CD4-positive, alpha-beta T cell treated with Interleukin-17A for 4 hours (primary cell): Measurements from ENCODE around the gene AKAP6.

Experiments used
- DNase-seq: peaks from one replicate; pipeline ENCODE4 v3.0.0-alpha.2; 2020; ENCODE audit warnings: mixed read lengths

AKAP6 gene

DNA sequence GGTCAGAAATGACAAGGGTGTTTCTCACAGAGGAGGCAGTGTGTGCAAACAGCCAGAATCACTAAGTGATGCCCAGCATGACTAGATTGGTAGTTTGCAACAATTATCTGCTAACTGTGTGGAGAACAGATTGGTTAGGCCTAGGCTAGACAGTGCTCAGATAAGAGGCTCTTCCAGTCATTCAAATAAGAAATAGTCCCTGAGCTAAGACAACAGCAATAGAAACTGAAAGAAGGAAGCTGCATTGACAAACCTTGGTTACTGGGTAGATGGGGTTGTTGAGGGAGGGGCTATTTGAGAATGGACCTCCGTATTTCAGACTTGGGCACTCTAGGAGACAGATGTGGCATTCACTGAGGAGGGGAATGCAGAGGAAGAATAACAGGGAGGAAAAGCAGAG is 354.6 kb downstream of the AKAP6 start:
- DNase-seq, result no peak

DNA sequence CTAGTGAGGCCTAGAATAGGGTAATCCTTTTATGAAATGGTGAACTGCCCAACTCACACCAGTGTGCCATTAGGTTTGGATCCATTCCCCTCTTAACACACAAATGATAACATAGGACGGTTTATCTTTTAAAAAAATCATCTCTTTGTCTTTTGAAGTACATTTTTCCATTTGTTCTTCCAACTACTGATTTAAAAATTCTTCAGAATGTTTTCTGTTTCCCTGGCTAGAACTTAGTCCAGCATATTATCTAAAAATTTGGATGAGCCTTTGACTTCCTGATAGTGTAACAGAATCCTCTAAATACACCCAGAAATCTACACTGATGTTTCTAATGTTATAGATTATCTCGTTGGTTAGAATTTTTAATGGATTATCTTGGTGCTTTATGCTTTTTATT is 359.8 kb downstream of the AKAP6 start:
- no peak for DNase-seq

DNA sequence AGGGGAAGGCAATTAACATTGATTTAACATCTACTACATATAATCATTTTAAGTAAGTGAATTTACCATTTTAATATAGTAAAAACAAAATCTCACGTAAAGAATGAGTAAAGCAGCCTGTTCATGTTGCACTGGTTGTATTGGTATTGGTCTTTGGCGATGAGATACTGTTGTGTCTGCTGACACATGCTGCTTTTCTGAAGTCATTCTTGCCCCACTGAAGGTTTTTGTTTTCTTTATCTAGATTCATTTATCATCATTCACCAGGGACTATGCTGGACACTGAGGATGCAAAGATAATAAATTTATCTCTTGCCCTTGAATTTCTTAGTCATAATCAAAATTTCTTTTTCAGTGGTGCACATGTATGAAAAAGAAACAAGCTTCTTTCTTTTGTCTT is 363.3 kb downstream of the AKAP6 start:
- no peak for DNase-seq

DNA sequence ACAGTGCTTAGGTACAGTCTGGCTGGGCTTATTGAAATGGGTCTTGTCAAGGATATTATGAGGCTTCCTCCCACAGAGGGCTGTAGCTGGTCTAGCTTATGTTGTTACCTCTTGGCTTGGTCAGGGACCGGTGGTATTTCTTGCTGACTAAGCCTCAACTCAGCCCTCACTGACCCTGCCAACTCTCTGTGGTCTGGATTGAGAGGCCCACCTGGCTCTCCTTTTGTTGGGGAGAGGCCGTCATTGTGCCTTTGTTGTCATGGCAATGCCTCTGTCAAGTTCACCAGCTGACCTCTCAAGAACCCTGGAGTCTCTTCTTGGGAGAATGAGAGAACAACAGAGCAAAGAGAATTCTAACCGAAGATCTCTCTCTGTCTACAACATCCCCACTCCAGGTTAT is 364.0 kb downstream of the AKAP6 start:
- DNase-seq, result no peak

DNA sequence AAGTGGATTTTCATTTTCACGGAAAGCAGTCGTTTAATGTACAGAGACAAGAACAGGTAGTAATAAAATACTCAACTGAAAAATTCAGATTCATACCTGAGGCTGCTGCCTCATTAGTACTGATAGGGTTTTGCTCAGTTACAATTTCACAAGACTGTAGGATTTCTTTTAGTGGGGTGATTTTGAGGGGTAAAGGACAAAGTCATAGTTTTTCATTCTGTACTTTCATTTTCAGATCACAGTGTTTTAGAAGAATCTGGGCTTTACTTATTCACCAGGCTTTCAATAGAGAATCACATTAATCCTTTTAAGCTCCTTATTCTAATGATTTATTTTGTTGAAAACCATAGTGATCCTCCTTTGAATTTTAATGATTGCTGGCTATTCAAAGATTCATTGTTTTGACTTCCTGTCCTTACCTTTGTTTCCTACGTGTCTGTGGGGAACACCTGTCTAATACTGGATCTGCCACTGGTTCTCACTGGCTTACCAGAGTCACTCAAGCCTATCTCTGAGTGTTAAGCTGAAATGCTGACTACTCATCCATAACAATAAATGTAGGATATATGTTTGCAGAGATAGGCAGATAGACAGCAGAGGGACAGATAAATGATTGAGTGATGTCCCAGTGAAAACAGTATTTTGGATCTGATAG is 365.8 kb downstream of the AKAP6 start:
- DNase-seq, result no peak

DNA sequence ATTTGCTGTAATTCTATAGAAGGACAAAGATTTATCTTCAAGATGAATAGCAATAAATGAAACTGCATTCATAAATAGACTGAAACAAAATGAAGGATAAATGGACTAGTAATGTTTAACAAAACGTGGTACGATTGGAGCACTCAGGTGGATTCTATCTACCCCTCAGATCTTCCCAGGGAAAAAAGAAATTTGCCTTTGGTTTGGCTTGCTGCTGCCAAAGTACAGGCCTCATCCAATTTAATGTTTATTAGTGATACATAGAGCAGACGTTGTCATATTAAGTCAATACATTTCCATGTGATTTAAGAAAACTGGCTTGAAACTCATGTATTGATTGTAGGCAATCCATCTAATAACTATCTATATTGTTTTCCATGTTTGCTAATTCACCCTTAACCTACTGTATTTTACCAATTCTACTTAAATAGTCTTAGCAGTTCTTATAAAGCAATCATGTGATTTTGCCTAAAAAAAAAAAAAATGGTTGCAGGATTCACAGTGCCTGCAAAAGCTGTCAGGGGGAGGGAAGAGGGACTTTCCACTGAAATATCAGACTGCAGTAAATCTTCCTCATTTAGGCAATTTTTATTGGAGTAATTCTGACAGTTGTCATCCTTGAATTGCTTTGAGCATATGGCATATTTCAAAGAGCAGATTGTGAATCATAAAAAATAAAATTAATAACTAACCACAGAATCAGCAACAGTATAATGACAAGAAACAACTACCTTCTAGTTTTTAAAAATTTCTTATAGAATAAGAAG is 367.4 kb downstream of the AKAP6 start:
- no peak for DNase-seq

DNA sequence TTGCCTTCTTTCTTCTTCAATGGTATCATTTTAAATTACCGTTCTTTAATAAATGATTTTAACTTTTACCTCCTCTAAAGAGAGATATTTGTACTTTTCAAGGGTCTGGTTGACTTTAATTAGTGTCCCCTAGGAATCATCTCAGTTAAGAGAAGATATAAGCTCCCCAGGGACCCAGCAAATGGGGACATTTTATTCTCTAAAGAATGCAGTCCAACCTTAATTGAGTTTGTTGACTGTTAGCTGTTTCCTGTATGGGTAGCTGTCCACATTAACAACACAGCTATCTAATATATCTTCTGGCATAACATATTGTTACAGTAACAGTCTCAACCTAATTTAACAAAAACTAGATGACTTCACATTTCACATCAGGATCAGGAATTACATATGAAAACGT is 368.0 kb downstream of the AKAP6 start:
- DNase-seq, result no peak

DNA sequence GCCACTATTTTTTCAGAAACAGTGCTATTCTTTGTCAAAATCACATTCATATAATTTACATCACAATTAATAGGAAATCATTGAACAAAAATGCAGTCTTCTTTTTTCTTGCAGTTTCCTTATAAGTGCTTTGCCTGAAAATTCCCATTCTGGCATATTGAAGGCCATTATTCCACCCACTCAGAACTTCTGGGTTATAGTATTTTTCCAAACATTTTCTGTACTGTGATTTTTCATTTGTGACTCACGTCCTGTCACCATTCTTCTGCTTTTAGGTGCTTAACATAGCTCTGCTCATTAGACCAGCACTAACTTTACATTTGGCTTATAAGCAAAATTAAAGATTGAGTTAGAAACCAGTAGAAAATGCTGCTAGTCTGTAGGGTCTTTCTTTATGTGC is 368.6 kb downstream of the AKAP6 start:
- DNase-seq, result no peak

DNA sequence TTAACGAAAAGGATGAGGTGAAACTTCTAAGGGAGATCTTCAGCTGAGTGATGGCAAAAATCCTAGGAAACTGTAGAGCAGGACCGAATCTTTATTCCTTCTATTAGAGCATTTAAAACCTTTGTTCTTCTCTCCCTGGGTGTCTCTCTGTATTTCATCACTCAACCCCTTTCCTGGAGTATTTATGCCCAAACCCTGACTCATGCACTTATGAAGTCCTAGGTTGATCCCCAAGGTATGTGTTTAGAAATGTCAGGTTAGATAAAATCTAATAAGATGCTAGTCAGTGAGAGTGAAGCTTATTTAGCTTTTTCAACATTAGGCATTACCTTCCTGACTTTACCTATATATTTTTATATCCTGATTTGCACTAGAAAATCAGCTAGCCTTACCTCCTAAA is 369.7 kb downstream of the AKAP6 start:
- DNase-seq, result no peak

DNA sequence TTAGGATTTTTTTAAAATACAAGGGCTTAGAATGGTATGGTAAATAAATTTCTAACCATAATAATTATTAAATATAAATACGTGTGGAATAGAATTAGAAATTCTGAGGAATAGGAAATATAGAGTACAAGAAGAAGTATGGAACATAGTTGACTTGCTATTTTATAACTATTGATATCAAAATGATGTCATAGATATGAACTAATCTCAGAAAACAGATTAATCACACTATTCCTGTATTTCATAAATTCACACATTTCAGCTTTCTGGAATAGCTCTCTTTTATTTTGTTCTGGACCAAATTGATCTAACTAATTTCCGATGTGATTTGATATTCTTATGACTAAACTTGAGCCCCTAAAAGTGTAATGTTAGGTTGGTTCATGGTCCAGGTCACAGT is 372.4 kb downstream of the AKAP6 start:
- DNase-seq, result no peak

DNA sequence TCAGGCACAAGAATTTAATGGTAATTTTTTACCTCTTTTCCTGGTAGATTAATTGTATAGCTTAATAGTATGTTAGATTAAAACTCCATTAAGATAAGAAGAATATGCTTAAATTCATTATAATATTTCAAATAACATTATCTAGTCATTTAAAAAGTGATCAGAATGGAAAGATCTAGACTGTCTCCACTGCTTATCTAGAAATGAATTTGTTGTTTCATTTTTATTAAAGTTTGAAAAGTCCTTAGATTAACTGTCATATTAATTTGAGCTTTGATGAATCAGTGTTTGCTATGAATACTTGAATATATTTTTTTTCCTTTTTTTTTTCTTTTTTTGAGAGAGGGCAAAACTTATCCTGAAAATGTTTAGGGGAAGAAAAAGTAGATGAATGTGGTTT is 373.0 kb downstream of the AKAP6 start:
- DNase-seq, result no peak

DNA sequence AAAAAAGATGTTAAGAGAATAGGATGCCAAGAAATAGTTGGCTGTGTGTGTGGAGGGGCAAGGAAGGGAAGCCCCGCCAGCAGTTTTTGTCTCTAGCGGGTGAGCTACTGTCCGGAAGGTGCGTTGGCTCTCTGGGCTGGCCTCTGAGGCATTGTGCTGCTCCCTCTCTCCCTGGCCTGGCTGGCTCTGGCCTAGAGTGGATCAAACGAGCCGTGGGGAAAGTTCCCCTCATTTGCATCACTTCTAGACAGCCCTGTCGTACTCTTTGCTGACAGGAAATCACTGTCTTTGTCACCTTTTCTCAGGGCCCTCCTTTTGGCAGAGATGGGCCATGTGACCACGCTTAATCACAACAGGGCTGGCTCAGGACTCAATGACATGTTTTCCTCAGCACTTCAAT is 373.5 kb downstream of the AKAP6 start:
- peak; percentile 6 for DNase-seq

DNA sequence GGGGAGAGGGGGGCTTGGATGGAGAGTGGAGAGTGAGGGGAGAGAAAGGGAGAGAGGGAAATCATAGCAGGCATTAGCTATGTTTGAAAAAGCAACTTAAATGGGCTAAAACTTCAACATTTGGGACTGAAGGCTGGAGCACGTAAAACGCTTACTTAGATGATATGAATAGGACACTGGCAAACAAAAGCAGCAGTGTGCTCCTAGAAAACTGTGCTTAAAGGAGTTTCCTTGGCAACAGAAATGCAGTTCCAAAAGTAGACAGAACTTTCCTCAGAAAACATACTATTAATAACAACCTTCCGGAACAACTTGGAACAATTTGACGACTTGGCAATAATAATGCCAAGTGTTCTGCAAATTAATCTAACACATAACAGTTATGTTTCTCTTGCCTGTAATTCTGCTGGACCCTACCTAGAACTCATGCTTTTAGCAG is 374.1 kb downstream of the AKAP6 start:
- no peak for DNase-seq

DNA sequence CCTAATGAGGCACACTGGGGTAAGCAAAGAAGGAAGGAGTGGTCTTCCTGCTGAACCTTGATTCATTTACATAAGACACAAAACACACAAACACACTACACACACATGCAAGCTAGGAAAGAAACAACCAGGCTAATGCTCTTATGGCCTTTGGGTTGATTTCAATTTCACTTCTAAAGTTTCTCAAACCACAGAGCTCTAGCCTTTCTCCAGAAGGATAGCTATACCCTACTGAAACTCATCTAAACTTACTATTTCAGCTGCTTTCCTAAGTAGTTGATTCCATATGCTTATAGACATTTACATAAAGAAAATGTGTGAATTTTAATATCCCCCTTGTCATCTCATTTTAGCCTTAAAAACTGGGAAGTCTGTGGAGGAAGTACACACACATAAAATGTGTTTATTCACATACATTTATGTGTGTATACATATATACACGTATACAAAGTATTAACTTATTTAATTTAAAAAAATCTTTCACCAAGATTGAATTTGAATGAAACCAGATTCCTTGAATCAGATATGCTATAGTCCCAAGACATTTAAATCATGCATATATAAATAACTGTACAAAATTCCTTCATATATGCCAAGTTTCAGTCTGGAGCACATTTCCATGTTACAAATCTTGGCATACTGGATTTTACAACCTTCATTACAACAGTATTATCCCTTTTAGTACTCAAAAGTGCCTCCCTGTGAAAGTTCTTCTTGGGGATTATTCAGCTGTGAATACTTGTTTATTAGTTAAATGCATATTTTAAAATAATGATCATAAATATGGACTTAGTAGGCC is 377.8 kb downstream of the AKAP6 start:
- DNase-seq, result no peak

DNA sequence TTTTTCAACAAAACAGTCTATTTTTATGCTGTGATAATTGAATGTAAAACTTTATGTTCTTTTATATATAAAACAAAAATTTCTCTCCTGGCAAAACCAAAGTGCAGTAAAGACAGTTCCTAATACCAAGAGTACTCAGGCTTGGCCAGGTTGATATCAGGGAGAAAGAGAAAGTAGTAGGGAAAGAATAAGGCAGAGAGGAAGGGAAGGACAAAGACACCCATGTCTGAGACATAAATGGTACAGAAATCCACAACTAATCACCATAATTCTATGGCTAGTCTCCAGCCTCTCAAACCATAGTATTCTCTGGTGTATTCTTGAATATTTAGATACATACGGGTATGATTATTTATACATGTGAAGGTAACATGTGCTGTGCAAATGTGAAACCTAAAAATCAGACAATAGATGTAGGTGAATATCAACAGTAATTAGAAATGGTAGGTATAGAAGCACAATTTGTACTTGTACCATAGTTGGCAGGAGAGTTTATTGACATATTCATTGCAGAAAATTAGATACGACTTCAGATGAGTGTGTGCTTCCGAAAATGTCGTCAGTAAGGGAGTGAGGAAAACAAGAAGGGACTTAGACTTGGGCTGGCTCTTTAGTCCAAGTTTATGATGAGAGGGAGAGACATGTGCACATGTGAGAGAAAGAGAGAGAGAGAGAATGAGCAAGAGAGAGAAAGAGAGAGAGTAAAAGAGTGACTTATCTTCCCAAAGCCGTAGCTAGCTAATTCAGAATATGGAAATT is 378.8 kb downstream of the AKAP6 start:
- no peak for DNase-seq

DNA sequence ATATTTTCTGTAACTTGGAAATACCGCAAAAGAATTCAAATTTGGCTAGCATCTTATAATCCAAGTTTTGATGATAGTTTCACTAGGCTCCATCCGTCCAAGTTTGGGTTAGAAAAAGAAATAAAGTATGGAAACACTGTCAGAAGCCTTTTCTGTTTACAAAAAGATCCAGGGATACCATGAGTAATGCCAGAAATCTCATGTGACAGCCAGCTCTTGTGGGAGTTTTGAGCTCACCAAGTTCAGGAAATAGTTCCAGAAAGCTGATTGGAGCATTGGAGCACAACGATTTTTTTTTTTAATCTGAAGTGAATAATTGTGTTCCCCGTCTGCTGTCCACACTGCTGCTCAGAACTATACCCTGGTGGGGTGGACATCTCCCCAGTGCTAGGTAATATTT is 379.9 kb downstream of the AKAP6 start:
- no peak for DNase-seq

DNA sequence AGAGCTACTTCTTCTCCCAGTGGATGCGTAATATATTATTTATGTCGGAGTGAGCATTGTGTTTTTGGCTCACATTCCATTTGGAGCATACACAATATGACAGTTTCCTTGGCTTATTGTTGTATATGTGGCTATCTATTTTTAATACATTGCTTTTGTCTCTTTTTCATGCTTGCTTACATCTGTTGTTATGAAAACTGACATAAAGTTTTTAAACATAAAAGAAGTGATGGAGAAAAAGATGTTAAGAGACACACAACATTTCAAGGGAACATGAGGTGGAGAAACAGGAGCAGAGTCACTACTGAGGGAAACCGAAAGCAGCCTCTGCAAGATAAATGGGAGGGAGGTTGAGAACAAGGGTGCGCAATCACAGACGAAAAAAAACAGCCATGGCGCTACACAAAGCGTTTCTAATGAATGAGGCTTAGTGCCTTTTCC is 381.2 kb downstream of the AKAP6 start:
- DNase-seq, result no peak

DNA sequence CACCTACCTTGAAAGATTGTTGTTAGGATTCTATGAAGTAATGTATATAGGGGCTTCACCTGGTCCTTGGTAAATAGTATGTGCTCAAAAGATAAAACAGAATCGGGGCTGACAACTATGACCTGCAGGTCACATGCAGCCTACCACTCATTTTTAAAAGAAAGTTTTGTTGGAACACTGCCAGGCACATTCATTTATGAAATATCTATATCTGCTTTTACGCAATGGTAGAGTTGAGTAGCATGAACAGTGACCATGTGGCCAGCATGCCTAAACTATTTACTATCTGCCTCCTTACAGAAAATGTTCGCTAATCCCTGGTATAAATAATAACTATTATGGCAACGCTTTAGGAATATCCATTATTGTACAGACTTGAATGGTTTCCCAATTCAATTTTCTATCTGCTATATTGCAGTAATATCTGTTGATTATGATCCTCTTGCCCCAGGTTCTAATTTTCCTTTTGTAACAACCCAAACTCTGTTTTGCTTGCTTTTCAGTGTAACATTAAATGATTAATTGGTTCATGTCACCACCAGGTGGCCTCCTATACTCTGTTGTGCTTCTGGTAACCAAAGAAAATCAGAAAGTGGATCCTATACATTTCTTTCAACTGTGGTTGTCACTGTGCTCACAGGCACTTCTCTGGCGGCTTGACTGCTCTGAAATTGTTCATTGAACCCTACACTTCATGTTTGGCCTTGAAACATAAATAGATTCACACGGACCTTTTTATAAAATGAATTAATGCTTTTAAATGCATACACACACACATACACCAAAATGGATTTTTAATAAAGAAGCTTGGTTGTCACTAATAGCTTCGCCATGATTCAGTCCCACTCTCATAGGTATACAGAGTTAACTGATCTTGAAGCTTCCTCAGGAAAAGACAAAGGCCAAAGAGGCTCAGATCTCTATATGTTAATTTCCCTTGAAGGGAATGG is 381.9 kb downstream of the AKAP6 start:
- DNase-seq, result no peak

DNA sequence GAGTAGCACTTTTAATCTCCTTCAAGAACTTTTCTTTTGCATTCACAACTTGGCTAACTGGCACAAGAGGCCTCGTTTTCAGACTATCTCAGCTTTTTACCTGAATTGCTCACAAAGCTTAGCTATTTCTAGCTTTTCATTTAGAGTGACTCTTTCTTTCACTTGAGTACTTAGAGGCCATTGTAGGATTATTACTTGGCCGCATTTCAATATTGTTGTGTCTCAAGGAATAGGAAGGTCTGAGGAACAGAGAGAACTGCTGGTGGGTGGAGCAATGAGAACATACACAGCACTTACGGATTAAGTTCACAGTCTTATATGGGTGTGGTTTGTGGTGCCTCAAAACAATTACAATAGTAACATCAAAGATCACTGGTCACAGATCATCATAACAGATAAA is 384.8 kb downstream of the AKAP6 start:
- DNase-seq, result no peak

DNA sequence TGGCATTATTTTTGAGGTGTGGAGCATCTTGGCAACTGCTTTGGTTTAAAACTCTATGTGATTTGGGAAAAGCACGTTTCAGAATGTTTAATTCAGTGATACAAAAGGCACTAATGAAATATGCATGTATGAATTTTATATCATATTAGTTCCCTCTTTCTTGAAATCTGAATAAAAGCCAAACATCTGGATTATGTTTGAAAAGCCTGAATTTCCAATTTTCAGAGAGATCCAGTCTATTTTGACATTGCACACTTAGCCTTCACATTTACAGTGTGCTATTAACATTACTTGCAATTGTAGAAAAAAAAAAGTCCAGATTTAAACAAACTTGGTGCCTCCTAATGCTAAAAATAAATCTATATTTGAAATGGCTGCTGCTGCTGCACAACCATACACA is 390.5 kb downstream of the AKAP6 start:
- no peak for DNase-seq

DNA sequence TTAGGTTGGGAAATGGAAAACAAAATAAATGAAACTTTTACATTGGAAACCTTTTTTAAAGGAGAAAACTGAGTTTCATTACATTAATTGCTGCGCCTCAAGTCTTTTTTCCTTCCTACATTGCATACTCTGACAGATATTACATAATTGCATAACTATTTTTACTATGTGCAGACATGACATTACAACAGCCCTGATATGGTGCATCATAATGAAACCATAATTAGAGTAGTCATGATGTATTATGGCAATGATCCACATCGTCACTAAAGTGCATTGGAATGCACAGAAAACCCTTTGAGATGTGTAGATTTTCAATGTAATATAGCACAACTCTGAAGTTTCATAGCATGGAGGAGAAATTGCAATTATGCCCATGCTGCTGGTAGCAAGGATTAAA is 391.8 kb downstream of the AKAP6 start:
- no peak for DNase-seq

DNA sequence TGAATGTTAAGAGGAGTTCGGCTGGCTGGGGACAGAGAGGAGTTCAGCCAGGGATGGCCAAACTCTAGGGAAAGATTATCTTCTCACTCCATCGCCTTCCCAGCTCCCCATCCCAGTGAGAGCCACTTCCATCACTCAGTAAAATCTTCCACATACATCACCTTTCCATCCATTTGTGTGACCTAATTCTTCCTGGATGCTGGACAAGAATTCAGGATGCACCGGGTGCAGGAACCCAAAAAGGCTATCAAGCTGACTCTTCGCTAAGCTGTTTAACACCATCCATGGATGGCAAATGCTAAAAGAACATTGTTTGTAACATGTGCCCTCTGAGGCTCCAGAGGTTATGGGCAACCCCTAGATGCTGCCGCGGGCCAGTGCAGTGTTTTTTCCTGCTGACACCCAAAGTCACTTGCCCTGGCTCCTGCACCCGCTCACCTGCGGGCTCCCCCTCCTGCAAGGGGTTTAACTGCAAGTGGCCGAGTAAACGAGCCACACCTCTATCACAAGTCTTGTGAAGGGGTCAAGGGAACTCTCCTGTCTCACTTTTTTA is 393.6 kb downstream of the AKAP6 start:
- no peak for DNase-seq
